ENCODE results near the gene ATF5.

- no peak for TF ChIP-seq ZNF274 (CRISPR knock-in tag; IDR thresholded peaks at IDR 0.05)
- no peak for TF ChIP-seq NFYB (CRISPR knock-in tag; IDR thresholded peaks at IDR 0.05)
- no peak for TF ChIP-seq REST (IDR thresholded peaks at IDR 0.05; ENCODE audit: borderline replicate concordance in 1 of 2, low read depth in 1 of 2, low read length in 2 of 2)
- TF ChIP-seq ZNF549 (CRISPR knock-in tag; IDR thresholded peaks at IDR 0.05), result no peak
- TF ChIP-seq TIGD3 (CRISPR knock-in tag; IDR thresholded peaks at IDR 0.05; ENCODE audit: borderline replicate concordance), result no peak
Measured at GRCh38 chr19:49884760-49885159, 44.2 kb upstream of the ATF5 start.
